HG03460 (cell line): ENCODE data around the gene CAST.
"Not testable (repeated sequence)": the region's sequence is repeated elsewhere in the genome, so short reads cannot be mapped to it uniquely, and the experiment has no call there.

Source experiments
- ATAC-seq: cut with Tn5 transposase; IDR thresholded peaks from one replicate; pipeline ENCODE4 v1.9.1; 2021; ENCODE audit not compliant: unreplicated experiment

CAST gene

GRCh38 chr5:96743805-96744204 is 81.6 kb downstream of the CAST start:
- no peak for ATAC-seq

DNA sequence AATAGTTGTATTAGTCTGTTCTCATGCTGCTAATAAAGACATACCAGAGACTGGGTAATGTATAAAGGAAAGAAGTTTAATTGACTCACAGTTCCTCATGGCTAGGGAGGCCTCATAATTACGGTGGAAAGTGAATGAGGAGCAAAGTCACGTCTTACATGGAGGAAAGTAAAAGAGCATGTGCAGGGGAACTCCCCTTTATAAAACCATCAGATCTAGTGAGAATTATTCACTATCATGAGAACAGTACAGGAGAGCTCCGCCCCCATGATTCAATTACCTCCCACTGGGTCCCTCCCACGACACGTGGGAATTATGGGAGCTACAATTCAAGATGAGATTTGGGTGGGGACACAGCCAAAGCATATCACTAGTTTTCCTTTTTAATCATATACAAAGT is 82.0 kb downstream of the CAST start:
- ATAC-seq = not testable (repeated sequence)

DNA sequence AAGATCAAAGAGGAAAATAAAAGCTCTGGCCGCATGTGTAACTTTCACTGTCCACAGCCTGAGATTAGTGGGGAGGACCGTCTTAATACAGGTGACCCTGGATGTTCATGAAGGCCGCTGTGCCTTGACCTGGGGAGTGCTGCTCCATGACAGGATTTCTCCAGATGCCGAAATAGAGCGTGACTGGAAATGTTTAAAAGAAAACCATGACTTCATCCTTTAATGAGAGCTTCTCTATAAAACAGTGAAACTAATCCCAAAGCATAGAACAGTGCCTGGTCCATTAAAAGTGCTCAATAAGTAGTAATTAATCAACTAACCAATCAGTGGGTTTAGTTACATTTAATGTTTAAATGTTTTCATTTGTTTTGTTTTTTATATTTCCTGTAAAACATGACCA is 82.8 kb downstream of the CAST start:
- ATAC-seq = no peak

GRCh38 chr5:96745844-96746531 is 83.8 kb downstream of the CAST start:
- ATAC-seq = no peak

- ATAC-seq = no peak
These were observed 85.5 kb downstream of the CAST start for GRCh38 chr5:96747720-96748119.

- no peak for ATAC-seq
These were observed 88.1 kb downstream of the CAST start for GRCh38 chr5:96750110-96750822.

DNA sequence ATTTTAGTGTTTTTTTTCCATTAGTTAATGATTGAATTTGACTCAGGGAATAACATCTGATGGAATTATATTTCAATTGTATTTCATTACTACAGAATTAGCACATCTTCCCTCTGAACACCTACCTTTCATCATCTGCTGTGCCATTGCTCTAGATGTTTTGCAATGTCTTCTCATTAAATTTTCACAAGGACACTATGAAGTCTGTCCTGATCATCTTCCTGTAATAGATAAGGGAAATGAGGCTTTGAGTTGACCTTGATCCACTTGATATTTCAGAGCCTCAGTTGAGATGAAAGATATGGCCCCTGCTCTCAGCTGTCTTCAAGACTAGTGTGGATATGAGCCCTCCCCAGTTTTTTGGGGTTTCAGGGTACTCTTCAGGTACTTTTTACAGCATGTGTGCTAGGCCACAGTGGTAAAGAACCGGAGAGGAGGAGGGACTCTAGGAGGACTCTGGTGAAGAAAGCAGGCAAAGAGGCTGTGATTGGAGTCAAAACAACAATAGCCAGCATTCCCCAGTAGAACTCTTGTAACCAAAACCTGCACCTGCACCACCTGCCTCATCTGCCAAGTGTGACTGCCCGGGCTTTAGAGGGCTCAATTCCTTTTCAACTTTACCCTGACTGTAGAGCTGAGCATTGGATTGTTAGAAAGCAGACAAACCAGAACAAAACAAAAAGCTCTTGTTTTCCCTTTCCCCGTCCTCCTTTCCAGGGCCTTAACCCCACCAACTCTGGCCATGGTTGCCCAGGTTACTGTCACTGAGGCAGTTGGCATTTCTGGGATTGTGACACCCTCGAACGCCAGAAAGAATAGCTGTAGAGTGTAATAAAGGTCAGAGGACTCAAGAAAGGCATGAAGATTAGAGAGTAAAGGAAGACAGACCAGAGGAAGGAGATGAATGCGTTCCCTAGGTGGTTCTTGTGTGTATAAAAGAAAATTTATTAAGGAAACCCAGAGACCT is 89.3 kb downstream of the CAST start:
- ATAC-seq = no peak

DNA sequence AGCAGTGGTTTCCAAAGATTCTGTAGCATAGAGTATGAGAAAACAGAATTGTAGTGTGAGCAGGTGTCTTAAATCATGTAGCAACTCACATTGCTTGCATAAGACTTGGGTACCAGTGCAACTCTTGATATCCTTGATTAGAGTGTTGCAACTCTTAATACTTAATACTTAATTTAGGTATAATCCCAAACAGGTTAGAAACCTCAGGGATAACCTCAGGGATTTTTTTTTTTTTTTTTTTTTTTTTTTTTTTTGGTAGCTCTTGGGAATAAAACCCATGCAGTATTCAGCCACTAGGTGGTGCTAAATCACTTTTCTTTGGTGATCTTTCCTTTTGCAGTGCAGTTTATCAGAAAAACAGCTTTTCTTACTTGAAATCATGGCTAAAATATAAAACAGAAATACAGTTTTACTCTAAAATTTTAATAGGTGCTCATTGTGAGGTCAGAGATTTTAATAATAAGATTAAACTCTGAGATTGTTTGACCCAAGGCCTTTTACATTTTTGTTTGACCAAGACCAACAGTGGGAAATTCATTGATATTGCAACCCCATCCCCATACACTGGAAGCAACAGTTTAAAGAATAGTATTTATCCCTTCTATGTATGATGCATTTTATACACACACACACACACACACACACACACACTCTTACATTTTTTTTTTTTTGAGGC is 90.3 kb downstream of the CAST start:
- no peak for ATAC-seq

DNA sequence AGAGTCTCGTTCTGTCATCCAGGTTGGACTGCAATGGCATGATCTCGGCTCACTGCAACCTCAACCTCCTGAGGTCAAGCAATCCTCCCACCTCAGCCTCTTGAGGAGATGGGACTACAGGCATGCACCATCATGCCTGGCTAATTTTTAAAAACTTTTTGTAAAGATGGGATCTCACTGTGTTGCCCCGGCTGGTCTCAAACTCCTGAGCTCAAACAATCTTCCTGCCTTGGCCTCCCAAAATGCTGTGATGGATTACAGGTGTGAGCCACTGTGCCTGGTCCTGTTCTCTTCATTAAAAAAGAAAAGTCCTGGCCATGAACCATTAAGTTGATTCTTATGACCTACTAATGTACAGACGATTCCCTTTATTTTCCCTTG is 90.8 kb downstream of the CAST start:
- no peak for ATAC-seq

- no peak for ATAC-seq
These were observed 91.7 kb downstream of the CAST start for GRCh38 chr5:96753848-96754247.

DNA sequence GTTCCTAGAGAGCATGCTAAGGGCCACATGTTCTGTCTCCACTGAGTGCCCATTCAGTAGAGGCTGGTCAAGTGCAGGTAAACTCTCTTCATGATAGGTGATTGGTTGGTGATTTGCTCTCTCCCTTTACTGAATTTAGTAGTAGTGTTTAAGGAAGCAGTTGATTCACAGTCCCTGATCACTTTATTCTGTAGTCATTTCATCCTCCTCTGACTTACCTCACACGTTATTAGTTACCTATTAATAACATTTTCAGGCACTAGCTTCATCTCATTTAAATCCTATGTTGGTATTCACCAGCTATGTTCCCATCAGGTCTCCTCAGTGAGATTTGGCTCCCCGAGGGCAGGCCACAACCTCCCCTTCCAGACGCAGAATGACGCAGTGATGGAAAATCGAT is 93.7 kb downstream of the CAST start:
- ATAC-seq = no peak

- ATAC-seq = no peak
These were observed 94.8 kb downstream of the CAST start for GRCh38 chr5:96756985-96757384.

GRCh38 chr5:96758621-96759020 is 96.4 kb downstream of the CAST start:
- no peak for ATAC-seq

DNA sequence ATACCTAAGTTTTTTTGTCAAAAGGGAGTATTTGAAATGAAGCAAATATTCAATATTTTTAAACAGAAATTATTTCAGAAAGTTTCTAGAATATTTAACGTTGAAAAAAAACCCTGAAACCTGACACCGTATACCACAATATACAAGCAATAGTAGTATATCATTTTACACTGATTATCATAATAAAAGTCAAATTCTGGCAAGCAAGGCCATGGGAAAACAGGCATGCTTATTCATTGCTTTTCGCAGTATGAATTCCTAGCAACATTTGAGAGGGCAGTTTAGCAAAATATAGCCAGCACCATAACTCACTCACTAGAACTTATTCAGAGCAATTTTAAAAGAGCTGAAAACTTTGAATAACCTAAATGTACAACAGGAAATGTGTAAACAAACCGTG is 99.4 kb downstream of the CAST start:
- ATAC-seq = no peak

GRCh38 chr5:96763026-96763425 is 100.8 kb downstream of the CAST start:
- ATAC-seq = no peak

DNA sequence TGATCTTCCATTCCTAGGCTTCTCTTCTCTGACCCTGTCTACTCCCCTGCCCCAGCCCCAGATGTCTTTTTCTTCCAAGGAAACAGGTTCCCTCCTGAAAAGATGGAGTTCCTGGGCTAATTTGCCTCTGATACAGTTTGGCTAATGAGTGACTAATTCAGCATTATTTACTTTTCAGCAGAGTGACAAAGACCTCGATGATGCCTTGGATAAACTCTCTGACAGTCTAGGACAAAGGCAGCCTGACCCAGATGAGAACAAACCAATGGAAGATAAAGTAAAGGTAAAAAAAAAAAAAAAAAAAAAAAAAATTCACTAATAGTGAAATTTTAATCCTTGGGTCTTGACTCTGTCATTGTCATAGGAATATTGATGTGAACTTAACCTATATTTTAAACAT is 102.9 kb downstream of the CAST start:
- no peak for ATAC-seq

DNA sequence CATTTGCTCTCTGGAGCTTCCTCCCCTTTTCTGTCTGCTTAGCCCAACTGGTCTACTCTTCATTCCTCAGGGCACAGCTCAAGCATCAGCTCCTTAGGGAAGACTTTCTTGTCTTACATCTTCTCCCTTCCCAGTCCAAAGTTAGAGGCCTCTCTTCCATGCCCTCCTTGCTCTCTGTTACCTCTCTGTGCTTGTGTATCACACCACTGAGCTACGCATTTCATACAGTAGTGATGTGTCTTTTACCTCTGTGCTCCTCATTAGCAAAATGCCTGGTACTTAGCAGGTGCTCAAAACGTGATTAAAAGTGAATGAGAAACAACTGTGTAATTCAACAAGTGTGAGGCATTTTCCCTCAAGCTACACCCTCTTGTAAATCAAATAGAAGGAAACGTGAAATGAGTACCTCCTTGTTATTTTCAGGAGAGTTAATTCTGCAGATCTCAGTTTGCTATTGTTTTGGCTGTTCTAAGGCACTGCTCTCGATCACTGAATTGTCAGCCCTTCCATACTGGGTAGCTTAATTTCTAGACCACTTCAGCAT is 106.6 kb downstream of the CAST start:
- no peak for ATAC-seq

GRCh38 chr5:96771395-96771794 is 109.2 kb downstream of the CAST start:
- ATAC-seq = no peak

DNA sequence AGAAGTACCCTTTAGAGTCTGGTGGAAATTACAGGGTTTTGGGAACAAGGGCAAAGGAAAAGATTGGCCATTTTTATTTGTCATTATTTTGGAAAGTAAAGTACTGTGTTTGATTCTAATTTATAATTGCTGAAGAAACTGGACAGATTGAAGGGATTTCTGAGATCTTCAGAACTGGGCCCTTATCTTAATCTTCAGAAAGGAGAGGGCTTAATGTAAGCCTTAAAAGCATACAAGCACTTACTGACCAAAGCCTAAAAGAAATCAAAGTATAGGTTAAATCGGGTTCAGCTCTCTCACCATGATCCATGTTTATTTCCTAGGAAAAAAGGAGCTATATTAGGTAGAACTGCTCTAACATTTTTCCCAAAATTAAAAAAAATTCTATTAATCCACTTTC is 109.9 kb downstream of the CAST start:
- no peak for ATAC-seq

GRCh38 chr5:96772542-96772941 is 110.4 kb downstream of the CAST start:
- ATAC-seq = no peak

DNA sequence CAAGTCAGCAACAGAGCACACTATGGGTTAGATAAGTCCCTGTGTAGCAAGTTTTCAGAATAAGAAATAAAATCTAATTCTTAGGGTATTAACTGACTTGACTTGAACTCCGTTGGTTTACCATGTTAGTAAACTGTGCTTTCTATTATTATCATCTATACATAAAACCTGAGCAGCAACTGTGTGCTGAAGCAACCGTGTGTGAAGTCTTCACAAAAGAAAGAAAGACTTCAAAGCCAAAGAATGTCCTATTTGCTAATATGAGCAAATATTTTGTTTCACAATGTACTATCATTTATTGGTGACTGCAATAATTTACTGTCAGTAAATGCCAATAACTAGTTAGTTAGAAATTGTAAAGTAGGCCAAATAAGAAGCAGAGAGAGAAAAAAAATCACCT is 112.9 kb downstream of the CAST start:
- ATAC-seq = no peak
